WTC11 (cell line): ENCODE data around the gene IDH1. TPM values are rescaled to one million over a fixed set of nuclear protein-coding genes. Genes with fewer than 3 reads are reported as not detected.

Experiments
- ATAC-seq: fragments of 200-7000 bp; cut with Tn5 transposase; 2 replicates; pipeline ENCODE4 v1.10.0; 2021; ENCODE audit warnings: mild to moderate bottlenecking, moderate library complexity
- CTCF ChIA-PET: fragments of 300-600 bp; sonication (Branson Sonifier 250); formaldehyde crosslinking; loops from one replicate; lab custom pipeline; 2021; ENCODE audit warnings: antibody characterized with exemption; lab: Charles Lee
- POLR2A ChIA-PET: fragments of 350-600 bp; sonication (Branson Sonifier 250); formaldehyde crosslinking; loops from one replicate; lab custom pipeline; 2021; ENCODE audit warnings: antibody characterized with exemption; lab: Charles Lee
- DNase-seq: peaks from one replicate; pipeline ENCODE4 v3.0.0; 2021; ENCODE audit warnings: low spot score
- H3K27ac Mint-ChIP-seq: 2 replicates; pipeline ENCODE4 v1.8.0; 2021; ENCODE audit warnings: mixed read lengths
- H3K27me3 Mint-ChIP-seq: 2 replicates; pipeline ENCODE4 v1.8.0; 2021; ENCODE audit warnings: low read depth, mild to moderate bottlenecking, moderate library complexity, mixed read lengths
- H3K36me3 Mint-ChIP-seq: 2 replicates; pipeline ENCODE4 v1.8.0; 2021; ENCODE audit warnings: mixed read lengths
- H3K4me1 Mint-ChIP-seq: 2 replicates; pipeline ENCODE4 v1.8.0; 2022; ENCODE audit warnings: mixed read lengths
- H3K4me3 Mint-ChIP-seq: 2 replicates; pipeline ENCODE4 v1.8.0; 2021; ENCODE audit warnings: mild to moderate bottlenecking, moderate library complexity, mixed read lengths
- H3K9me3 Mint-ChIP-seq: 2 replicates; pipeline ENCODE4 v1.8.0; 2021; ENCODE audit warnings: mixed read lengths
- ATF3 ChIP-seq: sonication (generic); formaldehyde crosslinking; conservative IDR thresholded peaks from 2 replicates; pipeline ENCODE4 v1.8.1; 2022; ENCODE audit warnings: mild to moderate bottlenecking, missing genetic modification reagents
- CDX4 ChIP-seq: fragments of 250-450 bp; sonication (Bioruptor Pico); IDR thresholded peaks from 2 replicates; pipeline ENCODE4 v1.9.0; 2021; ENCODE audit warnings: moderate library complexity, mild to moderate bottlenecking, inconsistent platforms, borderline replicate concordance
- E2F1 ChIP-seq: sonication (generic); formaldehyde crosslinking; IDR thresholded peaks from 2 replicates; pipeline ENCODE4 v1.8.0; 2022; ENCODE audit warnings: mild to moderate bottlenecking, missing genetic modification reagents
- GABPB1 ChIP-seq: sonication (generic); formaldehyde crosslinking; IDR thresholded peaks from 2 replicates; pipeline ENCODE4 v1.8.1; 2023; ENCODE audit warnings: mild to moderate bottlenecking, missing genetic modification reagents
- HMGXB4 ChIP-seq: sonication (generic); formaldehyde crosslinking; IDR thresholded peaks from 2 replicates; pipeline ENCODE4 v1.8.1; 2023; ENCODE audit warnings: mild to moderate bottlenecking, moderate library complexity, missing genetic modification reagents
- MYBL2 ChIP-seq: sonication (generic); formaldehyde crosslinking; IDR thresholded peaks from 2 replicates; pipeline ENCODE4 v1.8.1; 2023; ENCODE audit warnings: mild to moderate bottlenecking, moderate library complexity, missing genetic modification reagents
- OVOL2 ChIP-seq: fragments of 250-450 bp; sonication (Bioruptor Pico); IDR thresholded peaks from 2 replicates; pipeline ENCODE4 v1.9.0; 2021; ENCODE audit warnings: mild to moderate bottlenecking, borderline replicate concordance
- ZMAT4 ChIP-seq: fragments of 250-450 bp; sonication (Bioruptor Pico); IDR thresholded peaks from 2 replicates; pipeline ENCODE4 v1.9.0; 2021; ENCODE audit warnings: mild to moderate bottlenecking
- ZNF121 ChIP-seq: sonication (generic); formaldehyde crosslinking; IDR thresholded peaks from 2 replicates; pipeline ENCODE4 v1.8.0; 2023; ENCODE audit warnings: missing genetic modification reagents
- ZNF263 ChIP-seq: sonication (generic); formaldehyde crosslinking; IDR thresholded peaks from 2 replicates; pipeline ENCODE4 v1.8.1; 2022; ENCODE audit warnings: low read depth, mild to moderate bottlenecking, moderate library complexity, missing genetic modification reagents
- ZNF396 ChIP-seq: fragments of 250-450 bp; sonication (Bioruptor Pico); IDR thresholded peaks from 2 replicates; pipeline ENCODE4 v1.8.0; 2021; ENCODE audit warnings: mild to moderate bottlenecking, moderate library complexity, borderline replicate concordance
- total RNA-seq: library from RNA; stranded (reverse); gene quantifications from 3 replicates; pipeline ENCODE4 v1.2.3, GENCODE V29; 2021
- TF ChIP-seq, protein P1 (sequence below): sonication (generic); formaldehyde crosslinking; IDR thresholded peaks from 2 replicates; pipeline ENCODE4 v1.8.1; 2022; ENCODE audit warnings: mild to moderate bottlenecking, moderate library complexity, missing genetic modification reagents

IDH1 gene
- total RNA-seq, 1 experiment from 2014 or later = 352 TPM

- CTCF ChIA-PET = interaction anchor here (0.9 to 3.9 kb wide), 17 partner anchors 13 to 487 kb away, joined by 3 to 91 read pairs (median 5); partner anchors contain the start of genes CRYGA, CRYGD and PIKFYVE
- DNase-seq = no peak
- Mint-ChIP-seq H3K27ac (peak overlapping the region; percentile 92), H3K36me3 (peaks cover 49% of the 10 kb centered on the region), H3K9me3 (no peaks in the 10 kb centered on the region), H3K27me3 (no peaks in the 10 kb centered on the region), H3K4me3 (peak overlapping the region; percentile 99), H3K4me1 (peaks cover 46% of the 10 kb centered on the region)
- no peak for ATAC-seq
- TF ChIP-seq MYBL2 (CRISPR knock-in tag) = 0 out of 2 replicates have a peak, but pooled peaks have one; percentile 5
- no peak for TF ChIP-seq CDX4 (CRISPR knock-in tag)
- TF ChIP-seq ZNF396 (CRISPR knock-in tag) = no peak
- POLR2A ChIA-PET = interaction anchor here (1.0 to 3.3 kb wide), 5 partner anchors 12 to 543 kb away, joined by 3 to 38 read pairs (median 5); partner anchors contain the start of gene PIKFYVE
Observed at GRCh38 chr2:208253600-208254117, 1.2 kb downstream of the IDH1 start.

- DNase-seq = no peak
- Mint-ChIP-seq H3K27me3 (no peaks in the 10 kb centered on the region), H3K27ac (peak overlapping the region; percentile 92), H3K4me1 (peaks cover 46% of the 10 kb centered on the region), H3K9me3 (no peaks in the 10 kb centered on the region), H3K4me3 (peak overlapping the region; percentile 99), H3K36me3 (peaks cover 57% of the 10 kb centered on the region)
- no peak for ATAC-seq
- POLR2A ChIA-PET = interaction anchor here (1.2 to 3.3 kb wide), 2 partner anchors 13 to 542 kb away, joined by 3 to 38 read pairs; partner anchors contain the start of gene PIKFYVE
- TF ChIP-seq CDX4 (CRISPR knock-in tag) (no peak), GABPB1 (CRISPR knock-in tag) (peak; percentile 91), HMGXB4 (CRISPR knock-in tag) (no peak), ZNF121 (CRISPR knock-in tag) (no peak)
- CTCF ChIA-PET = interaction anchor here (3.5 to 3.9 kb wide), 2 partner anchors 14 to 77 kb away, joined by 37 to 91 read pairs; partner anchors contain the start of gene PIKFYVE
Observed at GRCh38 chr2:208252716-208253492, 2.0 kb downstream of the IDH1 start.

DNA sequence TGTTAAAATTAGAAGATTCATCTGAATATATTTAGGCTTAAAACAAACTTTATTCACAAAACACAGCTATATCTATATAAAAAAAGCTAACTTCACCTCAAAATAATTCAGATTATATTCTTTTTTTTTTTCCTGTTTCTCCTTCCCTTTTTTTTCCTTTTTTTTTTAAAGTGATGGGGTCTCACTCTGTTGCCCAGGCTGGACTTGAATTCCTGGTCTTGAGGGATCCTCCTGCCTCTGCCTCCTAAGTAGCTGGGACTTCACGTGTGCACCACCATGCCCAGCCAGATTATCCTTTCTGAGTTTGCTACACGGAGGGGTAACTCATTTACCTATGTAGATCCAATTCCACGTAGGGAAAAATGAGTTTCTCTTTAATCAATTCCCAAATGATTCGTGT lies 3.8 kb downstream of the IDH1 start:
- POLR2A ChIA-PET = no interaction called here

More for the DNA sequence above, 3.8 kb downstream of the IDH1 start:
- H3K27me3 Mint-ChIP-seq = no peaks in the 10 kb centered on the region
- no peaks in the 10 kb centered on the region for H3K9me3 Mint-ChIP-seq
- H3K36me3 Mint-ChIP-seq = peaks cover 71% of the 10 kb centered on the region
- no peak overlapping the region for H3K4me3 Mint-ChIP-seq
- CTCF ChIA-PET = no interaction called here
- DNase-seq = no peak
- TF ChIP-seq ZNF121 (CRISPR knock-in tag) = peak; percentile 83; the same call in 1 of the 2 replicates
- no peak for TF ChIP-seq E2F1
- TF ChIP-seq ATF3 (CRISPR knock-in tag) = no peak
- TF ChIP-seq OVOL2 (CRISPR knock-in tag) = no peak
- TF ChIP-seq, protein P1, sequence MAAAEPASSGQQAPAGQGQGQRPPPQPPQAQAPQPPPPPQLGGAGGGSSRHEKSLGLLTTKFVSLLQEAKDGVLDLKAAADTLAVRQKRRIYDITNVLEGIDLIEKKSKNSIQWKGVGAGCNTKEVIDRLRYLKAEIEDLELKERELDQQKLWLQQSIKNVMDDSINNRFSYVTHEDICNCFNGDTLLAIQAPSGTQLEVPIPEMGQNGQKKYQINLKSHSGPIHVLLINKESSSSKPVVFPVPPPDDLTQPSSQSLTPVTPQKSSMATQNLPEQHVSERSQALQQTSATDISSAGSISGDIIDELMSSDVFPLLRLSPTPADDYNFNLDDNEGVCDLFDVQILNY (CRISPR knock-in tag) = no peak
- TF ChIP-seq ZNF263 (CRISPR knock-in tag) = no peak
- TF ChIP-seq ZMAT4 = no peak
- H3K4me1 Mint-ChIP-seq = peaks cover 40% of the 10 kb centered on the region
- no peak for ATAC-seq
- peak overlapping the region; percentile 87; the same call in 1 of the 2 replicates for H3K27ac Mint-ChIP-seq
